OCI-M2 (cell line): ENCODE results near the gene DUS2.
"Not testable (repeated sequence)": the region's sequence is repeated elsewhere in the genome, so short reads cannot be mapped to it uniquely, and the experiment has no call there.

Experiments
- DNase-seq: peaks from one replicate; lab custom pipeline; 2025; ENCODE audit not compliant: unreplicated experiment; lab: John Stamatoyannopoulos, UW

Gene DUS2

GRCh38 chr16:67998231-67998778, 24.8 kb upstream of the DUS2 start:
- DNase-seq: not testable (repeated sequence)

GRCh38 chr16:67998779-67999688, 24.1 kb upstream of the DUS2 start, which contains the start of gene DPEP2:
Gene DPEP2 (minus strand): TSS chr16:67999484. CDS start chr16:67993212, 6,272 bp downstream.
- not testable (repeated sequence) for DNase-seq

GRCh38 chr16:67999985-68000384, 23.1 kb upstream of the DUS2 start:
- no peak for DNase-seq

GRCh38 chr16:68000450-68000849, 22.6 kb upstream of the DUS2 start:
- DNase-seq: no peak

- no peak for DNase-seq
These were observed 20.1 kb upstream of the DUS2 start for GRCh38 chr16:68003031-68003430.

- DNase-seq: no peak
These were observed 17.9 kb upstream of the DUS2 start for GRCh38 chr16:68005211-68005610.

GRCh38 chr16:68005786-68006286, 17.2 kb upstream of the DUS2 start:
- no peak for DNase-seq

GRCh38 chr16:68009157-68009735, 13.8 kb upstream of the DUS2 start:
- no peak for DNase-seq

GRCh38 chr16:68009872-68010271, 13.2 kb upstream of the DUS2 start:
- not testable (repeated sequence) for DNase-seq

GRCh38 chr16:68013440-68013839, 9.6 kb upstream of the DUS2 start:
- DNase-seq: no peak

GRCh38 chr16:68015681-68016080, 7.4 kb upstream of the DUS2 start, which contains the start of gene DPEP2NB:
Gene DPEP2NB (minus strand): TSS chr16:68015911. CDS start chr16:68015770, 141 bp downstream.
- no peak for DNase-seq

GRCh38 chr16:68019167-68019680, 3.9 kb upstream of the DUS2 start:
- no peak for DNase-seq

GRCh38 chr16:68021490-68021889, 1.6 kb upstream of the DUS2 start:
- DNase-seq: no peak

GRCh38 chr16:68022278-68022727, 781 bp upstream of the DUS2 start:
- no peak for DNase-seq

GRCh38 chr16:68028996-68029395, 5.9 kb downstream of the DUS2 start:
- no peak for DNase-seq

GRCh38 chr16:68030108-68030507, 7.0 kb downstream of the DUS2 start:
- not testable (repeated sequence) for DNase-seq

- DNase-seq: no peak
These were observed 8.9 kb downstream of the DUS2 start for GRCh38 chr16:68031951-68032350.

GRCh38 chr16:68033101-68033500, 10.0 kb downstream of the DUS2 start:
- no peak for DNase-seq

- DNase-seq: no peak
These were observed 12.1 kb downstream of the DUS2 start for GRCh38 chr16:68035227-68035626.

- no peak for DNase-seq
These were observed 14.9 kb downstream of the DUS2 start for GRCh38 chr16:68037841-68038597.
